SK-N-SH (cell line): ENCODE measurements around the gene CDH15. TPM values are rescaled to one million over a fixed set of nuclear protein-coding genes. Genes with fewer than 3 reads are reported as not detected.

Experiments used
- CTCF ChIA-PET: fragments of 300-600, 350-600 bp; formaldehyde crosslinking; extraction: SDS; loops from one replicate; lab custom pipeline; 2021; lab: Yijun Ruan, JAX
- POLR2A ChIA-PET: fragments of 350-600 bp; sonication (Branson Sonifier 250); formaldehyde crosslinking; extraction: SDS; loops from one replicate; lab custom pipeline; 2020; ENCODE audit warnings: antibody characterized with exemption, inconsistent platforms; lab: Yijun Ruan, JAX
- DNase-seq: peaks from one replicate; pipeline ENCODE4 v3.0.0; 2012
- H2AFZ ChIP-seq: fragments of 200-600 bp; sonication (generic); 2 replicates; pipeline ENCODE4 v1.8.1; 2016; ENCODE audit warnings: antibody characterized with exemption, mild to moderate bottlenecking, low read depth
- H3F3A ChIP-seq: fragments of 200-600 bp; sonication (generic); replicated peaks from 2 replicates; pipeline ENCODE3; 2016; ENCODE audit warnings: antibody characterized with exemption, mild to moderate bottlenecking; ENCODE audit not compliant: insufficient read depth
- H3K27ac ChIP-seq, 2 experiments: fragments of 200-500 bp in 1 of 2; fragments of 200-600 bp in 1 of 2; sonication (Bioruptor generic) in 1 of 2; sonication (generic), shearing (Covaris generic) in 1 of 2; 2 replicates each; pipeline versions ENCODE4 v1.5.1 to v1.6.1; 2014 to 2016; ENCODE audit warnings: low read depth in 2 of 2, inconsistent platforms in 1 of 2, low read length in 1 of 2, mild to moderate bottlenecking in 1 of 2, mixed read lengths in 1 of 2
- H3K27me3 ChIP-seq: fragments of 200-600 bp; sonication (generic), shearing (Covaris generic); 2 replicates; pipeline ENCODE4 v1.6.1; 2016; ENCODE audit warnings: mixed run types; ENCODE audit not compliant: insufficient read depth
- H3K36me3 ChIP-seq, 2 experiments: fragments of 200-500 bp in 1 of 2; fragments of 200-600 bp in 1 of 2; sonication (Bioruptor generic) in 1 of 2; sonication (generic) in 1 of 2; replicated peaks in 1 of 2; 2 replicates each; pipeline versions ENCODE3 to v1.5.1; 2014 to 2016; ENCODE audit warnings: low read length in 1 of 2, mild to moderate bottlenecking in 1 of 2; ENCODE audit not compliant: insufficient read depth in 2 of 2, control insufficient read depth in 1 of 2
- H3K4me1 ChIP-seq, 2 experiments: fragments of 200-500 bp in 1 of 2; fragments of 200-600 bp in 1 of 2; sonication (Bioruptor generic) in 1 of 2; sonication (generic), shearing (Covaris generic) in 1 of 2; 2 replicates each; pipeline versions ENCODE4 v1.5.1 to v1.6.1; 2014 to 2016; ENCODE audit warnings: low read depth in 1 of 2, low read length in 1 of 2, mixed run types in 1 of 2; ENCODE audit not compliant: insufficient read depth in 2 of 2, control insufficient read depth in 1 of 2
- H3K4me2 ChIP-seq: fragments of 200-600 bp; sonication (generic), shearing (Covaris generic); 2 replicates; pipeline ENCODE4 v1.6.1; 2017; ENCODE audit warnings: mixed run types
- H3K4me3 ChIP-seq, 2 experiments: fragments of 200-500 bp in 1 of 2; fragments of 200-600 bp in 1 of 2; sonication (Bioruptor generic) in 1 of 2; sonication (generic), shearing (Covaris generic) in 1 of 2; 2 replicates each; pipeline versions ENCODE4 v1.5.1 to v1.8.1; 2014 to 2016; ENCODE audit warnings: low read depth in 2 of 2, inconsistent platforms in 1 of 2, low read length in 1 of 2, mild to moderate bottlenecking in 1 of 2, mixed read lengths in 1 of 2, moderate library complexity in 1 of 2
- H3K79me2 ChIP-seq: fragments of 200-600 bp; sonication (generic); 2 replicates; pipeline ENCODE4 v1.8.1; 2017; ENCODE audit warnings: mild to moderate bottlenecking; ENCODE audit not compliant: insufficient read depth
- H3K9ac ChIP-seq: fragments of 200-600 bp; sonication (generic); 2 replicates; pipeline ENCODE4 v1.6.1; 2017; ENCODE audit warnings: mixed run types
- H3K9me2 ChIP-seq: fragments of 200-600 bp; sonication (generic); 2 replicates; pipeline ENCODE4 v1.6.1; 2017; ENCODE audit warnings: mixed run types
- H3K9me3 ChIP-seq: fragments of 200-600 bp; sonication (generic); 2 replicates; pipeline ENCODE4 v1.6.1; 2017; ENCODE audit warnings: mixed run types, mild to moderate bottlenecking, moderate library complexity
- H4K20me1 ChIP-seq: fragments of 200-600 bp; sonication (generic); 2 replicates; pipeline ENCODE4 v1.6.1; 2017; ENCODE audit warnings: mild to moderate bottlenecking, mixed run types; ENCODE audit not compliant: insufficient read depth
- CTCF ChIP-seq: fragments of 200-600 bp; sonication (generic); IDR thresholded peaks from 2 replicates; pipeline ENCODE4 v1.6.1; 2017; ENCODE audit warnings: antibody characterized with exemption, mild to moderate bottlenecking, moderate library complexity
- ELF1 ChIP-seq: IDR thresholded peaks from 2 replicates; pipeline ENCODE4 v1.4.0; 2012
- EP300 ChIP-seq, 2 experiments: IDR thresholded peaks; 2 replicates each; pipeline versions ENCODE4 v1.4.0 to v1.6.1; 2012; ENCODE audit warnings: borderline replicate concordance in 1 of 2, low read depth in 1 of 2, low read length in 1 of 2
- EZH2phosphoT487 ChIP-seq: fragments of 200-600 bp; sonication (generic); IDR thresholded peaks from 2 replicates; pipeline ENCODE4 v1.6.1; 2017; ENCODE audit warnings: low read depth, mixed run types, mild to moderate bottlenecking, antibody characterized with exemption, moderate library complexity, borderline replicate concordance
- FOSL2 ChIP-seq: IDR thresholded peaks from 2 replicates; pipeline ENCODE4 v1.4.0; 2012; ENCODE audit warnings: low read depth, mild to moderate bottlenecking, moderate library complexity, borderline replicate concordance
- FOXJ3 ChIP-seq: sonication (generic); formaldehyde crosslinking; IDR thresholded peaks from 2 replicates; pipeline ENCODE4 v1.5.1; 2020; ENCODE audit warnings: mild to moderate bottlenecking, missing genetic modification reagents
- GATA2 ChIP-seq: sonication (generic); formaldehyde crosslinking; IDR thresholded peaks from 2 replicates; pipeline ENCODE4 v1.5.0; 2020; ENCODE audit warnings: mild to moderate bottlenecking, missing genetic modification reagents
- JUND ChIP-seq: IDR thresholded peaks from 2 replicates; pipeline ENCODE4 v1.4.0; 2012
- MAX ChIP-seq: IDR thresholded peaks from 2 replicates; pipeline ENCODE4 v1.4.0; 2012; ENCODE audit warnings: low read depth
- MEF2A ChIP-seq: IDR thresholded peaks from 2 replicates; pipeline ENCODE4 v1.4.0; 2012; ENCODE audit warnings: low read depth, borderline replicate concordance
- MXI1 ChIP-seq: IDR thresholded peaks from 2 replicates; pipeline ENCODE4 v1.6.1; 2012; ENCODE audit warnings: mild to moderate bottlenecking, low read depth, low read length, improper control_type of control experiment
- NFIC ChIP-seq: IDR thresholded peaks from 2 replicates; pipeline ENCODE4 v1.4.0; 2012; ENCODE audit warnings: borderline replicate concordance
- NRF1 ChIP-seq: IDR thresholded peaks from 2 replicates; pipeline ENCODE4 v1.6.1; 2012; ENCODE audit warnings: low read depth, mild to moderate bottlenecking, low read length
- PBX3 ChIP-seq: IDR thresholded peaks from 2 replicates; pipeline ENCODE4; 2012
- RXRA ChIP-seq: IDR thresholded peaks from 2 replicates; pipeline ENCODE4 v1.4.0; 2012; ENCODE audit warnings: low read depth, mild to moderate bottlenecking, borderline replicate concordance
- SMC3 ChIP-seq: IDR thresholded peaks from 2 replicates; pipeline ENCODE4 v1.6.1; 2012; ENCODE audit warnings: low read depth, low read length, improper control_type of control experiment
- TAF1 ChIP-seq: IDR thresholded peaks from 2 replicates; pipeline ENCODE4 v1.6.1; 2012; ENCODE audit warnings: low read depth, mild to moderate bottlenecking, low read length, moderate library complexity, borderline replicate concordance
- USF1 ChIP-seq: IDR thresholded peaks from 2 replicates; pipeline ENCODE4 v1.4.0; 2012; ENCODE audit warnings: low read depth, borderline replicate concordance
- USF2 ChIP-seq: fragments of 150-350 bp; IDR thresholded peaks from 2 replicates; pipeline ENCODE4 v1.6.1; 2017; ENCODE audit warnings: antibody characterized with exemption, low read length, low read depth, borderline replicate concordance
- YY1 ChIP-seq: IDR thresholded peaks from 2 replicates; pipeline ENCODE4 v1.4.0; 2012; ENCODE audit warnings: low read depth, mild to moderate bottlenecking
- WGBS: methylation state at CpG from one replicate; pipeline ENCODE4 v1.1.6; 2017; ENCODE audit warnings: low lambda C conversion rate; 5-methylcytosine and 5-hydroxymethylcytosine counted together
- polyA plus RNA-seq, 3 experiments: library from polyadenylated mRNA; depleted of rRNA; stranded (reverse); fragments of >200 nt; gene quantifications; 2 replicates each; pipeline ENCODE4 v1.2.3, GENCODE V29; 2012

CDH15 gene
- polyA plus RNA-seq, 1 of the 3 experiments (the other 2 are of a cell fraction), result 0.03 TPM

GRCh38 chr16:89122322-89122851 lies 49.2 kb upstream of the CDH15 start:
- no peak for DNase-seq
- Histone ChIP-seq H3K27me3 (no peaks in the 10 kb centered on the region), H3K4me2 (no peak overlapping the region), H3F3A (no peaks in the 10 kb centered on the region), H4K20me1 (no peaks in the 10 kb centered on the region), H3K79me2 (no peaks in the 10 kb centered on the region), H3K9ac (no peak overlapping the region), H2AFZ (no peak overlapping the region), H3K4me1 (no peaks in the 10 kb centered on the region), H3K9me3 (no peaks in the 10 kb centered on the region), H3K4me3 (no peak overlapping the region), H3K9me2 (no peaks in the 10 kb centered on the region), H3K27ac (no peak overlapping the region), H3K36me3 (peaks cover 5 to 44% of the 10 kb centered on the region in 2 experiments)
- TF ChIP-seq TAF1 (no peak), ELF1 (no peak), FOSL2 (no peak), USF2 (no peak), GATA2 (CRISPR knock-in tag) (no peak), EZH2phosphoT487 (no peak)
- CTCF ChIA-PET, result no interaction called here
- POLR2A ChIA-PET, result no interaction called here
- WGBS, result 91% methylated on average over 11 of the region's 11 CpGs

GRCh38 chr16:89123001-89123830 lies 48.3 kb upstream of the CDH15 start:
- Histone ChIP-seq H3K27ac (no peak overlapping the region), H3K4me3 (no peak overlapping the region), H3K79me2 (no peaks in the 10 kb centered on the region), H3K27me3 (no peaks in the 10 kb centered on the region), H4K20me1 (no peaks in the 10 kb centered on the region), H3K4me1 (no peaks in the 10 kb centered on the region), H3K9me2 (no peaks in the 10 kb centered on the region), H3K36me3 (peaks cover 6 to 39% of the 10 kb centered on the region in 2 experiments), H3K9me3 (no peaks in the 10 kb centered on the region), H3K4me2 (no peak overlapping the region), H3F3A (no peaks in the 10 kb centered on the region), H3K9ac (no peak overlapping the region), H2AFZ (no peak overlapping the region)
- ChIA-PET POLR2A (no interaction called here), CTCF (no interaction called here)
- WGBS, result 90% methylated on average over 13 of the region's 25 CpGs
- no peak for DNase-seq
- no peak for TF ChIP-seq EP300 (IDR thresholded peaks at IDR 0.05; ENCODE audit: borderline replicate concordance in 1 of 2, low read depth in 1 of 2, low read length in 1 of 2)
- no peak for TF ChIP-seq MAX
- TF ChIP-seq JUND, result no peak
- no peak for TF ChIP-seq CTCF
- no peak for TF ChIP-seq NFIC
- TF ChIP-seq MXI1, result no peak
- TF ChIP-seq ELF1, result no peak
- no peak for TF ChIP-seq TAF1
- no peak for TF ChIP-seq RXRA
- no peak for TF ChIP-seq EZH2phosphoT487
- TF ChIP-seq SMC3, result no peak
- no peak for TF ChIP-seq USF1
- TF ChIP-seq FOXJ3, result no peak
- TF ChIP-seq NRF1, result no peak
- TF ChIP-seq MEF2A, result no peak
- no peak for TF ChIP-seq PBX3
- TF ChIP-seq YY1, result no peak
- TF ChIP-seq GATA2 (CRISPR knock-in tag), result no peak
